ENCODE results near the gene QKI.
A peak's percentile ranks its signal among the peaks of the same experiment; 100 is the strongest.

The QKI gene

DNA sequence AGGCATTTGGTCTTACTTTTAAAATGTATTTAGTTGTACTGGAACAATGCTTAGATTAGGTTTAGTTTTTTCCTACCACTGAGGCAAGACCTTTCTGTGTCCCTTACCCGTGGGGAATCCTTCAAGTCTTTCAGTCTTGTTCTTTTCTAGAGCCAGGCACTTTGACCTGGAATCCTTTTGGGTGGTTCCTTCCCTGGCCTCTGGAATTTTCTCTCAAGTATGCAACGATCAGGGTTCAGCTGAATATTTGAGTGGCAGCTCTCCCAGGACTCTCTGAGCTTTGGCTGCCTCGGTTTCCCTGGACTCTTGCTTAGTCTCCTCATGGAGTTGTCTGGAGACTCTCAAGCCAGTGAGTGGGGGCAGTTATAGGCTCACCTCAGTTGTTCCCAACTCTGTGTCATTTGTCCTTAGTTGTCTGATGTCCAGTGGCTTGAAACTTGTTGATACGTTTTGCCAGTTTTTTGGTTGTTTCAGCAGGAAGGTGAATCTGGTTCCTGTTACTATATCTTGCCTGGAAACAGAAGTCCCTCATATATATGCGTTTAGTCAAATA lies 118.1 kb downstream of the QKI start:
- DNase-seq (ENCODE audit: low read depth), result no peak

- peak; percentile 75 for DNase-seq (ENCODE audit: low read depth)
Observed at GRCh38 chr6:163533443-163533842, 118.9 kb downstream of the QKI start.

DNA sequence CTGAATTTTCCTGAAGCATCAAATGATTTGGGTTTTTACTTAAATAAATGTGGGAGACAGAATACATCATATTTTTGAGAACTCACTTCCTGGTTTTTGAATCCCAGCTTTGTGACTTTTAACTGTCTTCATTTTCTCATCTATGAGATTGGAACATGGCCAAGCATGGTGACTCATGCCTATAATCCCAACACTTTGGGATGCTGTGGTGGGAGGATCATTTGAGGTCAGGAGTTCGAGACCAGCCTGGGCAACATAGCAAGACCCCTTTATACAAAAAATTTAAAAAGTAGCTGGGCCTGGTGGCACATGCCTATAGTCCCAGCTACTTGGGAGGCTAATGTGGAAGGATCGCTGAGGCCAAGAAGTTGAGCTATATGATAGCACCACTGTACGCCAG lies 122.3 kb downstream of the QKI start:
- no peak for DNase-seq (ENCODE audit: low read depth)

- no peak for DNase-seq (ENCODE audit: low read depth)
Observed at GRCh38 chr6:163538331-163538730, 123.8 kb downstream of the QKI start.

DNA sequence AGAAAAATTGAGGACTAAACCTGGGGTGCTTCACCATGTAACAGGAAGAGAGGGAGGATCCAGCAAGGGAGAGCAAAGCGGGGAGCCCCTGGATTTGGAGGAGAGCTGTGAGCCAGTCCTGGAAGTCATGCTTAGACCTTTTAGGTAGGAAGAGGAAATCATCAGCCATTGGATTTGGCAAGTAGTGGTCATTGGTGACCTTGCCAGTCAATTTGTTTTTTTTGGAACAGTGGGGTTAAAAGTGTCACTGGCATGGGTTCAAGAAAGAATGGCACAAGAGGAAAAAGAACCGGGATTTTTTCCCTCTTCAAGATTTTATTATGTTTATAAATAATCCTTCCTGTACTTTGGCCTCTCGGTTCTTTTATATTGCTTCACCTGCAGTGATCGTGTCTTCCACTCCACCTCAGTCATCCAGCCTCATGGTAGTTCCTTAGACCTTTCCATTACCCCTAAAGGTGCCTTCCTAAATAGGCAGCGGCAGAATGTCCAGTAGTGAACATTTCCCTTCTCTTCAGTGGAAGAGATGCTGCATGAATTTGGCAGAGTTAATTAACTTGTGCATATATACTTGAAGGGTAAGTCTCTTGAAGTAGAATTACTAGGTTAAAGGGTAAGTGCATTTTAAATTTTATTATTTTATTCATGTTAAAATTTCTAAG lies 124.7 kb downstream of the QKI start:
- no peak for DNase-seq (ENCODE audit: low read depth)

GRCh38 chr6:163543321-163543720 lies 128.8 kb downstream of the QKI start:
- no peak for DNase-seq (ENCODE audit: low read depth)

- no peak for DNase-seq (ENCODE audit: low read depth)
Observed at GRCh38 chr6:163545370-163545769, 130.9 kb downstream of the QKI start.

DNA sequence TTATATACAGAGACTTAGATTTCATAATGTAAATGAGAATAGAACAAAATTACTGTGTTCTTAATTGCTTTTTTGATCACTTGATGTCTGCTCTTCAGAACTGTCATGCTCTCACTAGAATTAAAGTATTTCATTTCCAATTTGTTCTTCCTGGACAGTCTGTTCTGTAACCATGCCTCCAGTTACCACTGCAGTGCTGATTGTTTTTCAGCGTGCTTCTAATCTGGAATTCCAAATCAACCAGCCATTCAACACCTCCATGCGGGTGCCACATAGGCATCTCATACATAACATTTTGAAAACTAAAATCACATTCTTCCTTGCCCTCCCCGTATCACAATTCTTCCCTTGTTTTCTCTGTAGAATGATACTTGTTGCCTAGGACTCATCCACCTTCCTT lies 132.8 kb downstream of the QKI start:
- DNase-seq (ENCODE audit: low read depth), result no peak

DNA sequence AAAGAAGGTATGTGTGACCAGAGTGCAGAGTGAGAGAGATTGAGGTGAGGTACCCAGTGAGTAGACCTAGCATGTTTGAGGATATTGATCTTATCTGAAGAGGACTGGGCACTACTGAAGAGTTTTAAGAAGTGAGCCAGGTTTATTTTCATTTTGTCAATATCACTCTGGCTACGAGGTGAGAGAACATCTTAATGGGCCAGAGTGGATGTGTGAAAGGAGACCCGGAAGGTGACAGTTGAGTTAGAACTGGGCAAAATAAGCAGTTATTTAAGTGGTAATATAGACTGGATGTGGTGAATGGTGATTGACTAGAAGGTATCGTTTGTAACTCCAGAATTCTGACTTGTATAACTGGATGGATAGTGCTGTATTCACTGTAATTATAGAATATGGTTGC lies 134.1 kb downstream of the QKI start:
- no peak for DNase-seq (ENCODE audit: low read depth)

DNA sequence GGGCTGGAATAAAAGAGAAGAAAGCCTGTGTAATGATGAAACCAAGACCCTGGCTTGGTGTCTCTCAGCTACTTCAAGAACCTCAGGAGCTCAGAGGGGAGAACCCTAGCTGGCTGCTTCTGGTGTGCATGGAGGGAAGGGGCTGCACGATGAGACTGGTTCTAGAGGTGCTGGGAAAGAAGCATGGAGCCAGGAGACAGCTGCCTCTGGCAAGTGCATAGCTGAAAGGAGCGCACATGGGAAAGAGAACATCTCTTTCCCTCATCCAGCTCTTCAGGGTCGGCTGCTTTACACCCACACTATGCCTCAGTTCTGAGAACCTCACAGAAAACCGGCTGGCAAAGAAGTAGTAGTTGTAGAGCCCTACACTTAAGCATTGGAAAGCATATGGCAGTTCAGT lies 139.5 kb downstream of the QKI start:
- no peak for DNase-seq (ENCODE audit: low read depth)

DNA sequence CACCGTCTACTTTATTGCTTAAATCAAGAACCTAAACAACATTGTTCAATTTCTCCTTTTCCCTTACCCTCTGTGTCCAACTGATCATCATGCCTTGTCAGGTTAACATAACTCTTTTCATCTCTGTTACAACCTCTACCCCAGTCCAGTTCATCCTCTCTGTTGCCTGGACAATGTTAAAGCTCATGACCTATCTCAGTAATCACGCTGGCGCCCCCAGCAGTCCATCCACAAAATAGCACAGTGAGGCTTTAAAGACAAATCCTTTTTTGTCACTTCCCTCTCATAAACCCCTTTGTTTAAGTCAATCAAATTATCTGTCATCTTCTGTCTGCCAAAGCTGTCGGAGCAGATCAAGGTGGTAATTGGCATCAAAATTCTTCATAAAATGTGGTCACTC lies 140.1 kb downstream of the QKI start:
- DNase-seq (ENCODE audit: low read depth), result peak; percentile 30

DNA sequence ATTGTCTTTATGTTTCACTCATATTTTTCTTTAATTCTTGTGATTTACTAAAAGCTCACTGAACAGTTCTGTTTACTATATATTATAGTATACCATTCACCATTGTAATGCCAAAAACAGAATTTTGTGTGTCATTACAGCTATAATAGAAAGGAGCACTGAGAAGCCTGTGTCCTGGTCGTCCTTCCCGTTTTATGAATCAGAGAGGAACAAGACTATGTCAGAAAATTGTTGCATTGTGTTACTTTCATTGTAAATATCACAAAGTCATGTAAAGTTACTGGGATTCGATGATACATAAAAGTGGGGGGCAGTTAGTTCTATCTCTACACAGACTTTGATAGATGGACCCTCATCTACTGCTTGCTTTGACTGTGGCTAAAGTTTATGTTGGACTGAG lies 145.1 kb downstream of the QKI start:
- no peak for DNase-seq (ENCODE audit: low read depth)

DNA sequence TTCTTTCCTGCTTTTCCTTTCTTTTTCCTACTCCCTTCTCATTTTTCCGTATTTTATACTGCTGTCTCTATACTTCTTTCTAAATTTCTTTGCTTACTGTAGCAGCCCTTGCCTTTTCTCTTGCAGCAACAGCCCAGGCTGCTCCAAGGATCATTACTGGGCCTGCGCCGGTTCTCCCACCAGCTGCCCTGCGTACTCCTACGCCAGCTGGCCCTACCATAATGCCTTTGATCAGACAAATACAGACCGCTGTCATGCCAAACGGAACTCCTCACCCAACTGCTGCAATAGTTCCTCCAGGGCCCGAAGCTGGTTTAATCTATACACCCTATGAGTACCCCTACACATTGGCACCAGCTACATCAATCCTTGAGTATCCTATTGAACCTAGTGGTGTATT lies 148.8 kb downstream of the QKI start:
- DNase-seq (ENCODE audit: low read depth), result no peak

- DNase-seq (ENCODE audit: low read depth), result no peak
Observed at GRCh38 chr6:163564534-163564933, 150.0 kb downstream of the QKI start.

- DNase-seq (ENCODE audit: low read depth), result no peak
Observed at GRCh38 chr6:163565140-163565539, 150.6 kb downstream of the QKI start.

DNA sequence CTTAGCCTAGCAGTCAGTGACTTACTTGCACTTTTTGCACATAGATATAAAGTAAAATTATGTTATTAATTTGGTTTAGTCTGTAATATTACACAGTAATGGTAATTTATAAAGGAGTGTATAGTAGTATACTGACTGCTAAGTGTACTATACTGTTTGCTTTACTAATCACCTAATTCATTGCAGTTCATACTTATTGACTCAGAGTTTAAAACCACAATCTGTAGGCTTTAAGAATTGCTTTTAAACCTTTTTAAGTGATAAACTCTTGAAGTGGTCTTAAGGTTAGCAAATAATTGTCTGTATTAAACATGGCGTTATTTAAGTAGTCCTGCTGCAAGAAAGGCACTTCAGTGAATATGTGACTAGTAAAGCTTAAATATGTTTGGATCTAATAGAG lies 151.5 kb downstream of the QKI start:
- no peak for DNase-seq (ENCODE audit: low read depth)

DNA sequence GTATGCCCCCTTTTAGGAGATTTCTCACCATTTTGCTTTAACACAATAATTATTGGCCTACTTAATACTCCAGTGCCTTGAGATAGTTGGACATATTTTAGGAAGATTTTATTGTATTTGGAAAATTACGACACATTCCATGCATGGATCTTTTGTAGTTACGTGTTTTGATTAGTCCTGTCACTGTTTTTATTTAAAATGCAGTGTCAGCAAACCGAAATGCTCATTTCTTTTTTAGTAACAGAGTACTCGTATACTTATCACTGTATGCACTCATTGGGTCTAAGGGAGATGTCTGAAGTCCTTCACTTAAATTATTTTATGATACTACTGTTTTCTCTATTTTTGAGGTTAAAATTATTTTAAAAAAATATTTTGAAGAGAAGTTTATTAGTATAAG lies 153.8 kb downstream of the QKI start:
- no peak for DNase-seq (ENCODE audit: low read depth)

DNA sequence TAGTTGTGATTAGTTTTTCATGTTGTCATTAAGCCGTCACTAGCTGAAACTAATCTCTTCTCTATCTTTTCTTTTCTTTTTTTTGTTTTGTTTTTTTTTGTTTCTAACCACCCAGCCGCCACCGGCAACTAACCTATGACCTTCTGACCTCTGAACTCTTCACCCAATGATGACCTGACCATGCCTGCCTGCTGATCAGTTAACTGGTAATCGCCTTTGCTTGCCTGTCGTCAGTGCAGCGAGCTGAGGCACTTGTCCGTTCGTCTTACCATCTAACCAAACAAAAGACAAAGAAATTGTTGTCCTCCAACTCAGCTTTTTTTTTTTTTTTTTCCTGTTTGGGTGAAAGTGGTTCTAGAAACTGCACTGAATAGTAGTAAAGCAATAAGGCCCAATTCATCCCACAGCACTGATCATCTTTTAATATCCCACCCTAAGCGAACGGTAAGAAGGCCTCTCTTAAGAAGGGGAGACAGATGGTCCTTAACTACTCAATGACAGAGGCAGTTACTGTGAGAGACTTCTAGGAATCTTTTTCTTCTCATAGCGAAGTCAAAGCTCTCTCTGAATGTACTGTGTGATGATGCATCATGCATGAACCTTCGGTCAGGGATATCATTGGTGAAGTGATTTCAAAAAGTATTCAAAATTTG lies 156.2 kb downstream of the QKI start:
- DNase-seq (ENCODE audit: low read depth), result no peak

DNA sequence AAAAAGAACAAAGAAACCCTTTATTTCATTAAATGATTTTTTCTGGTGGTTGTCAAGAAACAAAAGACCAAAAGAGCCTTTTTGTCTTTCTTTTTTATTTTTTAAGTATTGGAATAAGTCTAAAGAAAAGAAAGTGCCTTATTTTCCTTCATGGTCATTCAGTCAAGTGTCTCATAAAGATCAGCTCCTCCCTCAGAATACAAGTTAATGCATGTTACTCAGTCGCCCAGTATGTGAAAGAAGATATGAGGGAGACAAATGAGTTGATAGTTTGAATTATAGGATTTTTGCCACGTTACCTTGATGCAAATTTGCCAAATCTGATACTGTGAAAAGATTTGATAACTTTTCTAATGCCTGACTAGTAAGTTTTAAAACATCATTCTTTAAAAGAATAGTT lies 157.2 kb downstream of the QKI start:
- DNase-seq (ENCODE audit: low read depth), result no peak

DNA sequence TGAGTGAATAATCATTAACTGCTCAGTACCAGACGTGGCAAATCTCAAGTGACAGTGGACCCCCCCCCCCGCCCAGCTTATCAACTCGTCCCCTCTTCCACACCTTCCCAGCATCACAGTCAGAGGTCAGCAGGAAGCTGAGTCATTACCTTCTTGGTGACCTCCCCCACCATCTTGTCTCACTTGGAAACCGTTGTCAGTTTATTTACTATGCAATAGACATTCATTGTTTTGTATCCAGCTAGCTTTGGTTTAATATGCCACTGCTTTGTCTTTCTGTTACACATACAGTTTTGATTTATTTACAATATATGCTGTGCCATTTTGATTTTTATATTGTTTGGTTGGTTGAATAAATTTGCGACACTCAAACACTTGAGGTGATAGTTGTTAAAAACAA lies 158.1 kb downstream of the QKI start:
- DNase-seq (ENCODE audit: low read depth), result no peak

DNA sequence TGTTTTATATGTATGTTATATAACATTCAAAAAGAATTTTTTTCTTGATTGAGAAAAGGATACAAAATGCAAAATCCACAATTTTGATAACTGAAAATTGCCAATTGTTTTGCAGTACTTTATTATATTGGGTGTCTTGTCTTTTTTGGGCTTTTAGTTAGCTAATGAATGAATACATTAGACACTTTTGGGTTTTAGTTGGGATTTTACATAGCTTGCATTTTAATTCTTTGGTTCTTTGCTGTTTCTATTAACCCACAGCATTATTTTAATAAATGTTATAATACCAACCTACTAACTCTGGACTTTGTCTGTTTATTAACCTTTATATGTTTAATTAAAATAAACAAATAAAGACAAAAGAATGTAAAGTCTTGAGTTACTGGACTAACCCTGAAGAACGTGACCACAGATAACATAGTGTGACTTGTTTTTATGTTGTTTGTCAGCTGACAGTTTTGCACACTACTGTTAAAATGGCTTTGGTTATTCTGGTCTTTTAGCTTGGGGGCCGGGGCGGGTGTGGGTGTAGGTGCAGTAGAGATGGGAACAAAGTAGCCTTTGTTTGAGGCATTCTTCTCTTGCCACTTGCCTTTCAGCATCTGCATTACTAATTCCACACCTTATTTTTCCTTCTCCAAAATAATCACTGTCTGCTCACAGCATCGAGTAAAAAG lies 159.1 kb downstream of the QKI start:
- no peak for DNase-seq (ENCODE audit: low read depth)

DNA sequence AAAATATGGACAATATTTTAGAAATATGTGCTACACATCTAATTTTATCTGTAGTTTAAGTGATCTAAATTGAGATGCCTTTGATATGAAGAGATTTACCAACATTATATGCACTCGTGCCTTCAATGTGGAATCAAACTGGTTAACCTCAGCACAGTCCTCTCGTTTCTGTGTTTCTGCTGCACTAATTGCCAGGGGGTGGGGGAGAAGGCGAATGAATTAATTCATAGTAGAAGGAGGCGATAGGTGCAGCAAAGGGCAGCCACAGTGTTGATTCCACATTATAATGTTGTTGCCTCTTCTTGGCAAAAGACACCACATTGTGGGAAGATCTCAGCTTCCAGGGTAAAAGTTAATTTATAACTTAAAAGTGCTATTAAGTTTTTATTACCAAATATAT lies 161.6 kb downstream of the QKI start:
- DNase-seq (ENCODE audit: low read depth), result no peak

- DNase-seq (ENCODE audit: low read depth), result no peak
Observed at GRCh38 chr6:163577404-163577803, 162.9 kb downstream of the QKI start.
